ENCODE data around the gene DUSP22.

Gene DUSP22

GRCh38 chr6:326896-327537, 34.7 kb downstream of the DUSP22 start:
- in situ Hi-C loops (cut with HindIII; ENCODE audit: low sequenced_read_pairs): no loop called here
- DNase-seq (ENCODE audit: low read depth): no peak
- H3K4me3 ChIP-seq (ENCODE audit: low read depth, low read length): no peak overlapping the region
- TF ChIP-seq CTCF (IDR thresholded peaks at IDR 0.05; ENCODE audit: low read depth, low read length, missing control alignments): no peak

GRCh38 chr6:327538-328116, 35.3 kb downstream of the DUSP22 start:
- no peak overlapping the region for H3K4me3 ChIP-seq (ENCODE audit: low read depth, low read length)
- DNase-seq (ENCODE audit: low read depth): peak; percentile 35
- no peak for TF ChIP-seq CTCF (IDR thresholded peaks at IDR 0.05; ENCODE audit: low read depth, low read length, missing control alignments)
- in situ Hi-C loops (cut with HindIII; ENCODE audit: low sequenced_read_pairs): no loop called here

GRCh38 chr6:328136-328670, 35.9 kb downstream of the DUSP22 start:
- in situ Hi-C loops (cut with HindIII; ENCODE audit: low sequenced_read_pairs): no loop called here
- no peak overlapping the region for H3K4me3 ChIP-seq (ENCODE audit: low read depth, low read length)
- peak; percentile 70 for DNase-seq (ENCODE audit: low read depth)
- TF ChIP-seq CTCF (IDR thresholded peaks at IDR 0.05; ENCODE audit: low read depth, low read length, missing control alignments): no peak

GRCh38 chr6:328924-329323, 36.6 kb downstream of the DUSP22 start:
- DNase-seq (ENCODE audit: low read depth): no peak
- no peak for TF ChIP-seq CTCF (IDR thresholded peaks at IDR 0.05; ENCODE audit: low read depth, low read length, missing control alignments)
- in situ Hi-C loops (cut with HindIII; ENCODE audit: low sequenced_read_pairs): no loop called here
- H3K4me3 ChIP-seq (ENCODE audit: low read depth, low read length): no peak overlapping the region

- in situ Hi-C loops (cut with HindIII; ENCODE audit: low sequenced_read_pairs): no loop called here
- no peak for DNase-seq (ENCODE audit: low read depth)
- no peak for TF ChIP-seq CTCF (IDR thresholded peaks at IDR 0.05; ENCODE audit: low read depth, low read length, missing control alignments)
- no peak overlapping the region for H3K4me3 ChIP-seq (ENCODE audit: low read depth, low read length)
Measured at GRCh38 chr6:329888-330691, 37.8 kb downstream of the DUSP22 start.

GRCh38 chr6:330948-331347, 38.7 kb downstream of the DUSP22 start:
- in situ Hi-C loops (cut with HindIII; ENCODE audit: low sequenced_read_pairs): no loop called here
- TF ChIP-seq CTCF (IDR thresholded peaks at IDR 0.05; ENCODE audit: low read depth, low read length, missing control alignments): no peak
- DNase-seq (ENCODE audit: low read depth): no peak
- no peak overlapping the region for H3K4me3 ChIP-seq (ENCODE audit: low read depth, low read length)
